ENCODE measurements around the gene PPIL4.
A peak's percentile ranks its signal among the peaks of the same experiment; 100 is the strongest.

Gene PPIL4

GRCh38 chr6:149567945-149568585 is 22.2 kb upstream of the PPIL4 start:
- no peak for TF ChIP-seq CTCF (IDR thresholded peaks at IDR 0.05; ENCODE audit: control insufficient read depth, insufficient read depth, low read depth, low read length, missing control alignments)
- DNase-seq (ENCODE audit: low read depth), result no peak
- H3K4me3 ChIP-seq (ENCODE audit: control insufficient read depth, low read depth, low read length), result no peak overlapping the region

GRCh38 chr6:149567194-149567586 is 21.3 kb upstream of the PPIL4 start:
- DNase-seq (ENCODE audit: low read depth), result no peak
- peak overlapping the region; percentile 87 for H3K4me3 ChIP-seq (ENCODE audit: control insufficient read depth, low read depth, low read length)
- TF ChIP-seq CTCF (IDR thresholded peaks at IDR 0.05; ENCODE audit: control insufficient read depth, insufficient read depth, low read depth, low read length, missing control alignments), result no peak

- DNase-seq (ENCODE audit: low read depth), result no peak
- H3K4me3 ChIP-seq (ENCODE audit: control insufficient read depth, low read depth, low read length), result peak overlapping the region; percentile 87
- no peak for TF ChIP-seq CTCF (IDR thresholded peaks at IDR 0.05; ENCODE audit: control insufficient read depth, insufficient read depth, low read depth, low read length, missing control alignments)
These were observed 20.8 kb upstream of the PPIL4 start for GRCh38 chr6:149566410-149567193.

GRCh38 chr6:149565527-149566409 is 19.9 kb upstream of the PPIL4 start, which contains the start of gene GINM1:
GINM1 (plus strand) TSS chr6:149566375; CDS start chr6:149566415, 40 bp downstream.
- peak; percentile 73 for TF ChIP-seq CTCF (IDR thresholded peaks at IDR 0.05; ENCODE audit: control insufficient read depth, insufficient read depth, low read depth, low read length, missing control alignments)
- H3K4me3 ChIP-seq (ENCODE audit: control insufficient read depth, low read depth, low read length), result peak within 1 kb of the TSS; percentile 87
- peak; percentile 63 for DNase-seq (ENCODE audit: low read depth)

- H3K4me3 ChIP-seq (ENCODE audit: control insufficient read depth, low read depth, low read length), result no peak overlapping the region
- no peak for TF ChIP-seq CTCF (IDR thresholded peaks at IDR 0.05; ENCODE audit: control insufficient read depth, insufficient read depth, low read depth, low read length, missing control alignments)
- no peak for DNase-seq (ENCODE audit: low read depth)
These were observed 18.1 kb upstream of the PPIL4 start for GRCh38 chr6:149563928-149564325.

GRCh38 chr6:149563203-149563927 is 17.5 kb upstream of the PPIL4 start:
- no peak for TF ChIP-seq CTCF (IDR thresholded peaks at IDR 0.05; ENCODE audit: control insufficient read depth, insufficient read depth, low read depth, low read length, missing control alignments)
- H3K4me3 ChIP-seq (ENCODE audit: control insufficient read depth, low read depth, low read length), result no peak overlapping the region
- peak; percentile 52 for DNase-seq (ENCODE audit: low read depth)
